Measurements from ENCODE around the gene GNGT2. TPM values are rescaled to one million over a fixed set of nuclear protein-coding genes. Genes with fewer than 3 reads are reported as not detected.

The GNGT2 gene
- total RNA-seq, 1 donor from 2014 or later = 2.9 TPM

DNA sequence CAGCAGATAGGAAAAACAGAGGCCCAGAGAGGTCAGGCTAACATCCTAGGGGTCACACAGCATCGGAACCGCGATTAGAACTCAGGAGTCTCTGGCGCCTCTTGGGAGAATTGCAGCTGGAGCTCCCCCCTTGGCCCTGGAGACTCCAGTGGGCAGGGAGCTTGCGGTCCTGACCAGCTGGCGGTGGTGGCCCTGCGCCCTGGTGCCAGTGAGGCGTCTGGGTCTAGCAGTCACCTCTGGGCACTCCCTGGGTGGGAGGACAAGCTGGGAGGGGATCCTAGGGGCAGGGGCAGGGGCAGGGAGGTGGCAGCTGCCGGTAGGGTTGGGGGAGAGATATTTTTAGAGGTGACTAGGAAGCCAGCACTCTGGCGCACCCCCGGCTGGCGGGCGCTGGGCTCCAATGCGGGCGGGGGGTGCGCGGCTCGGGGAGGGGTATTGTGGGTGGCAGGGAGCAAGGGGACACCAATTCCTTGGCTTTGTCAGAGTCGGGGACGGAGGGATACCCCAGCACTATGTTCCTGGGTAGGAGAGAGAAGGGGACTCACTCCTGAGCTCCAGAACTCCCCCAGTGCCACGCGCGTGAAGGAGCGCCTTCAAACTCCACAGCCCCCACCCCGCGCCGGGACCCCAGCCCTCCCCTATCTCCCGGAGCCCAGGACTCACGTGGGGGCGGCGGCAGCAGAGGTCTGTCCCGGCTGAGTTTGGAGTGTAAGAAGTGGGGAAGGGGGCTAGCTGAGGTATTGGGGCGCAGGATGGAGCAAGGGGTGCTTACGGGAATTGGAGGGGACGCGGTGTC is 19.6 kb upstream of the GNGT2 start:
- no peak for DNase-seq (ENCODE audit: extremely low read depth, low read depth, low spot score)

DNA sequence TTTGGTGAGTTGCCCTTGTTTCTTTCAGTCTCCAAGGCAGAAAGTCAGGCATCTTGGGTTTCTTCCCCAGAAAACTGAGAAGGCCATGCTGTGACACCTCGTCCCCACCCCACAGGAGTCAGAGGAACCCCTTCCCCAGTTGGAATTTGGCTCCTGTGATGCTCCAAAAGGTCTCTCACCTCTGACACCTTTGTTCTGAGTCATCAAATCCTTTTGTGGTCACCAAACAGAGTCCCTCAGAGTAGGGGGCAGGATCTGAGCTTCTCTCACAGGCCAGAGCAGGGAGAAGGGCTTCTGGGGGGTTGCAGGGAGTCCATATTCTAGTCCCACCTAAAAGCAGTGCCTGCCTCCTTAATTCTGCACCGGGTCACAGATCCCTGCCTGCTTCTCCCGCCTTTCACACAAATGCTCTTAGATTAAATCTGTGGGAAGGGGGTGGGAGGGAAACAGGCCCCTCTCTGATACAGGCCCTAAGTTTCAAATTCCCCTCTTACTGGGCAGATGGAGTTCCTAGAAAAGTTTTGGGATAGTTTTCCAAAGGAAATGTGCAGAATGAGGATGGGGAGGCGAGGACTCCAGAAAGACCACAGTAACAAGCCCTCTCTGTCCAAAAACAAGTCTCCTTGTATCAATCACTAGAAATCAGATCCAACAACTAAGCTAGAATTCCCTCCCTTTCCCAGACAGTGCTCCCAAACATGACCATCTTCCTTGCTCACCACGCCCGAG is 18.9 kb upstream of the GNGT2 start:
- no peak for DNase-seq (ENCODE audit: extremely low read depth, low read depth, low spot score)

DNA sequence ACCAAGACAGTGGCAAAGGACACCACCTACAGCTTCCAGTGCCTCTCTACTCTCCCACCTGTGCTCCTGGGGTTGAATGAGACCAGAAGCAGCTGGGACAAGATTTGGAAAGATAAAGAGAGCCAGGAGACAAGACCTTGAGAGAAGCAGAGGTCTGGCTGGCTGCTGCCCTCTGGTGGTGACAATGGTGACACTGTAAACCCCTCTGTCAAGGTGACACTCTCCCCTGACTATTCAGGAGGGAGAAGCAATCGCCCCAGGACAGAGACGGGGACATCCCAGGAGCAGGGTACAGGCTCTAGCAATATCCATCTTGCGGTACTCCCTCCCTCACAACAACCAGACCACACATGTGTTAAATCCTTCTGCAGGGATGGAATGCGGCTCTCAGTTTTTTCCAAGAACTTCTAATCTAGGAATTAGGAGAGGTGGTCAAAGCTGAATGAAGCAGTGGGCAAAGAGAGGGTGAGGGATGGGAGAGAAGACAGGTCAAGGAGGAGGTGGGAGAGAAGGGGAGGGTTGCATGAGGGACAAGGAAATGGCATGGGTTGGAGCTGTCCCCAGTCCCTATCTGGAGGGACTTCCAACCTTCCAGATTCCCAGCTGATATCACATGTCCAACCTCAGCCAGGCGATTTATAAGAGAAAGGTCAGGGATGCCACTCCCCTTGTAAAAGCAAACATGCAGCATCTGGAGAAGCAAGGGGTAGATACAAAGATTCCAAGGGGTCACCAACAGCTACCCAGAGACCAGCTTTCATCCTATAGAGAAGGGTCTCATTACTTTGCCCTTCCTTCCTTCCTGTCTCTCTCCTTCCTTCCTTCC is 17.3 kb upstream of the GNGT2 start:
- no peak for DNase-seq (ENCODE audit: extremely low read depth, low read depth, low spot score)

DNA sequence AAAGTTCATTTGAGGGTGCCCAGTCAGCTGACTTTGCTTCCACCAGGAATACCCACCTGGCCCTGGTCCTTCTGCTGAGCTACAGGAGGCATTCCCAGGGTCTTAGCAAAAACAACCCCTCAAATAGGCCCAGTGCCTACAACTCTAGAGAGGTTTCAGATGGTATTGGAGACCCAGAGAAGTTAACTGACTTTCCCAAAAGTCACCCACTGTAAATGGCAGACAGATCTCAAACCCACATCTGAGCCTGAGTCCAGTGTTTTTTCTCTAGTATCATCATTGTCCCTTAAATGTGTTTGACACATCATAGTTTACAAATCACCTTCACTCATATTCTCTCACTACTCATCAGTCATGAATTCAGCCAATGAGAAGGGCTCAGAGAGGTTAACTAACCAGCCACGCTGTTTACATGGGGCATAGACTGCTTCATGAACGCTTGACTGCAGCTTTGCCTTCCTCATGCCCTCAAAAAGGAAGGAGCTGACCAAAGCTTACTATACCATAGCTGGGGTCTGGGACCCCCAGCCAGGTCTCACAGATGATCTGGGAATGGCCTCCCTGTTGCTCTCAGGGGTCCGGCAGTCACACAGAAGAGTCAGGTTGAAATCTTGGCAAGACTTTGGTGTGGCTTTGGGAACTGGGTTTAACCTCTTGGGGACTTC is 16.5 kb upstream of the GNGT2 start:
- no peak for DNase-seq (ENCODE audit: extremely low read depth, low read depth, low spot score)

DNA sequence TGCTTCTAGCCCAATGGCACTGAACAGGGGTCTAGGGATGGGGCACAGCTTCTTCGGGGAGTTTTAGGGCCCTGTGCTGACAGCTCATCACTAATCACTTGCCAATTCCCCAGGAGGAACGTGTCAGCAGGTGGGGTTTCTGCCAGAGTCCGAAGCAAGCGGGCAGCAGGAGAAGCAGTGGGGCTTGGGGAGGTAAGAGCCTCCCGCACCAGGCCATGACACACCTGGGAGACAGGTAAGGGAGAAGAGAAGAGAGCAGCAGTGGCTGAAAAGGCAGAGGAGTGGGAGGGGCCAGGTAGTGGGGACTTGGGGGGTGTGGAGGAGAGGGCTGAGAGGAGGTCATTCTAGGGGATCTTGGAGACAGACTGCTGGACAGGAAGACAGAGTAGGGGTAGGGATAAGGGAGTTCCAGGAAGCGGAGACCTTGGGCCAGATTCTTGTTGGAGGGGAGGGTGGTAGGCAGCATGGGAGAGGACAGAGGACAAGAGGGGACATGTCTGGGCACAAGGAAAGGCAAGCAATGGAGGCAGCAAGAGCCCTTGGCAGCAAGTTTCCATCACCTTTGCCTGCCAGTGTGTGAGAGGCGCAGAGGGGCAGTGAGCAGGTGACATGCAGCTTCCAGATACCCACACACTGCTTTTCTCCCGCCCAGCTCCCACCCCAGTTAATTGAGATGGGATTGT is 15.3 kb upstream of the GNGT2 start:
- no peak for DNase-seq (ENCODE audit: extremely low read depth, low read depth, low spot score)

GRCh38 chr17:49224997-49225337 is 14.6 kb upstream of the GNGT2 start:
- no peak for DNase-seq (ENCODE audit: extremely low read depth, low read depth, low spot score)

DNA sequence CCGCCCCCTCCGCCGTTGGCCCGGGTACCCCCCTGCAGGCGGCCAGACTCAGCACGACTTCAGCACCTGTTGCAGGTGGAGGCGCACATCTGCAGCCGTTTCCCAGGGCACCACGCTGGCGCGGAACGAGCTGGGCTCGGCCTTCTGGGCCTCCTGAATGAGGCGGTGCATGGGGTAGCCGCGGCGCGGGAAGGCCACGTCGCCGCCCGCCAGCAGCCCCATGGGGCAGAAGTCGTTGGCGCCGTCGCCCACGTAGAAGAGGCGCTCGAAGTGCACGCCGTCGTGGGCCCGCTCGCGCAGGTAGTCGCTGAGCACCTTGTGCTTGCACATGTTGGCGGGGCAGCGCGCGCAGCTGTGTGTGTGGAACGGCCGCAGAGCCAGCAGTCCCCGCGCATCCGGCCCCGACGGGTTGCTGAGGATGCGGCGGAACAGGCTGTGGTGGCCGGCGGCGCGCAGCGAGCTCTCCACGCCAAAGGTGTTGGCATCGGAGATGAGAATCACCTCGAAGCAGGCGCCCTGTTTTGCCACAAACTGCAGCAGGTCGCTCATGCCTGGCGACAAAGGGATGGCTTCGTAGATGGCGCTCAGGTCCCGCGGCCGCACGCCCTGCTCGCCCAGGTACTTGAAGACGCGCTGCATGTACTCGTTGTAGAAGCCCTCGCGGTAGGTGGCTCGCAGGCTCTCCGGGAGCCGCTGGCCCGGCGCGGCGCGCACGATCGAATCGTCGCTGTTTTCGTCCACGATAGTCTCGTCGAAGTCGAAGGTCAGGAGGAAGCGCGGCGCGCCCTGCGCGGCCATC is 14.0 kb upstream of the GNGT2 start:
- DNase-seq (ENCODE audit: extremely low read depth, low read depth, low spot score) = no peak

- no peak for DNase-seq (ENCODE audit: extremely low read depth, low read depth, low spot score)
Observed at GRCh38 chr17:49223517-49224197, 13.3 kb upstream of the GNGT2 start.

- no peak for DNase-seq (ENCODE audit: extremely low read depth, low read depth, low spot score)
Observed at GRCh38 chr17:49223168-49223516, 12.8 kb upstream of the GNGT2 start.

DNA sequence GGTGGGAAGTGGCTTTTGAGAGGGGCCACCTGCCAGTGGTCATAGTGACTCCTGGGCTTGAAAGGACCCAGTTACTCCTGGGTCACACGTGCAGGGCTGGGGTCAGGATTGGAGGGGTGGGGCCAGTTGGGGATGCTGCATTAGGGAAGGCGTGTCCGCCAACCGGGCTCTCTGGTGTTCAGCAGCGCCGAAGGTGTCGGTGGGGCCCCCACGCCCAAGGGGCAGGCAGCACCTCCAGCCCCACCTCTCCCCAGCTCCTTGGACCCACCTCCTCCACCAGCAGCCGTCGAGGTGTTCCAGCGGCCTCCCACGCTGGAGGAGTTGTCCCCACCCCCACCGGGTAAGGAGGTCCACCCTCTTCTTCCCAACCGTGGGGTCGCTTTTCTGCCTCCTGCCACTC is 9.6 kb upstream of the GNGT2 start:
- DNase-seq (ENCODE audit: extremely low read depth, low read depth, low spot score) = no peak

DNA sequence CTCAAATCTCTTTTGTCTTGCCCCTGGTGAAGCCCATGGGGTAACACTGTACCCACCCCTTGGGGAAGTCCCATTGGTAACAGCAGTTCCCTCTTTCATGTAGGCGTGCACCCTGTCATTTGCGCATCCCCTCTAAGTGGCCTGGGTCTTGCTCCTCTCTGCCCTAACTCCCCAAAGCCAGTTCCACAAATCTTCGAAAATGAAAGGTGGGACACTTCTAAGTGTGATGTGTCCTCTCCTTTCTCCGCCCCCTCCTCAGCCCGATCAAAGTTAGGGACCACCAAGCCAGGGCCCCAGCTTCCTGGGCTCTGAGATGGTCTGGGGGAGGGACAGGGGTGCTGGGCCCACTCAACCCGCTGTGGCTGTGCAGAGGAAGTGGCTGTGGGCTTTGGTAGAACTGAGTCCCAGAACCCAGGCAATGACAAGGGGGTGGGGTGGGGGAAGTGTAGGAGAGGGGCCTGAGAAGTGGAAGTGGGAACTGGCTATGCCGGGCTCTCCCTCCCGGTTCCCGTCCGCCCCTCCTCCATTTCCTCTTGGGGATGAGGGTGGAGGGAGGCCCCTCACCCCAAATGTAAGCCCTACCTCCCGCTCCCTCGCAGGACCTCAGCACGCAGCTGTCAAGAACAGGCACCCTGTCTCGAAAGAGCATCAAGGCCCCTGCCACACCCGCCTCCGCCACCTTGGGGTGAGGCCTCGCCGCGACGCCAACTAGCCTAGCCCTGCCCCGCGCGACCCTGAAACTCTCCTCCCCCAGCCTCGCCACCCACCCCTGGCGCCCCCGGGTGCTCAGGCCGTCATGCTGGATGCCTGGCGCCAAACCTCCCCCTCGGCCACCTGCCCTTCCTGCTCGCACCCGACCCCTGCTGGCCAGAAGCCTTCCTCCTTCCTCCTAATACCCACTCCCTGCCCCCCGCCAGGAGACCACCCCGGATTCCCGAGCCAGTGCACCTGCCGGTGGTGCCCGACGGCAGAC is 8.9 kb upstream of the GNGT2 start:
- DNase-seq (ENCODE audit: extremely low read depth, low read depth, low spot score) = no peak

- DNase-seq (ENCODE audit: extremely low read depth, low read depth, low spot score) = no peak
Observed at GRCh38 chr17:49217651-49218413, 7.5 kb upstream of the GNGT2 start.

- DNase-seq (ENCODE audit: extremely low read depth, low read depth, low spot score) = no peak
Observed at GRCh38 chr17:49216953-49217650, 6.7 kb upstream of the GNGT2 start.

GRCh38 chr17:49216482-49216881 is 6.1 kb upstream of the GNGT2 start:
- no peak for DNase-seq (ENCODE audit: extremely low read depth, low read depth, low spot score)

DNA sequence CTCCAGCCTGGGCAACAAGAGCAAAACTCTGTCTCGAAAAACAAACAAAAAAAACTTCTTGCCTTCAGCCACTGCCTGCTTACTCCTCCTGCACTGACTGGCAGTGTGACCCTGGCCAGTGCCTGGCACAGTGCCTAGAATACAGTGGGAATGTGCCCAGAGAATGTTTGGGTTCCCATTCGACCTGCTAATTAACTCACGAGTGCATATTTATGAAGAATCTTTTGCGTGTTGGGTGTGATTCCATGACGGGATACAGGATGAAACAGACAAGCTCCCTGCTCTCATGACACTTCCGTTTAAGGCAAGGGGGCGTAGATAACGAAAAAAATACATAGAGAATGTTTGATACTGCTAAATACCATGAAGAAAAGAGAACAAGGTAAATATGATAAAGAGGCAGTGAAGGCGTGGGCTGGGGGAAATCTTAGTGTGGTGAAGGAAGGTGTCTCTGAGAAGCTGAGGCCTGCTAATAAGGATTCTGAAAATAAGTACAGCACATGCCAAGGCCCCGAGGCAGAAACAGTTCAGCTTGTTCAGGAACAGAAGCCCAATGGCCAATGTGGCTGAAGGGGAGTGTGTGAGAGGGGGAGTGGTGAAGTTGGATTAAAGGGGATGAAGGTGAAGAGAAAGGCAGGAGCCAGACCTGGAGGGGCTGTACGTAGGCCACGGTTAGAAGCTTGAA is 4.4 kb upstream of the GNGT2 start:
- DNase-seq (ENCODE audit: extremely low read depth, low read depth, low spot score) = no peak

GRCh38 chr17:49213847-49214246 is 3.5 kb upstream of the GNGT2 start:
- no peak for DNase-seq (ENCODE audit: extremely low read depth, low read depth, low spot score)
